Kidney capillary endothelial cell (primary cell): ENCODE data around the gene CPTP.
A peak's percentile ranks its signal among the peaks of the same experiment; 100 is the strongest.

Experiments used
- DNase-seq: peaks from one replicate; pipeline ENCODE4 v3.0.0-alpha.2; 2018; ENCODE audit warnings: low spot score

The CPTP gene

GRCh38 chr1:1336446-1336845, 11.8 kb downstream of the CPTP start:
- no peak for DNase-seq

GRCh38 chr1:1336931-1337792, 12.6 kb downstream of the CPTP start:
- no peak for DNase-seq

DNA sequence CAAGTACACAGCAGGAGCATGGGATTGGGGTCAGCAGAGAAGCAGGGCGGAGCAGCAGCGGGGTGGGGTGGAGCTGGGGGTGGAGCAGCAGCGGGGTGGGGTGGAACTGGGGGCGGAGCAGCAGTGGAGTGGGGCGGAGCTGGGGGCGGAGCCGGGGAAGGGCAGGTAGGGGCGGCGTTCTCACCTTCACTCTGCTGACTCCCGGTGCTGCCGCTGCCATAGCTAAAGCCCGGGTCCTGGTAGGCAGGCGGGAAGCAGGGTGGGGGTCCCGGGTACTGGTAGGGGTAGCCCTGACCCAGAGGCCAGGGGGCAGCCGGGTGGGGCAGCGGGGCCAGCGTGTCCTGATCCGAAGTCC, 13.2 kb downstream of the CPTP start:
- DNase-seq, result no peak

- DNase-seq, result no peak
Measured at GRCh38 chr1:1338278-1338677, 13.7 kb downstream of the CPTP start.

- DNase-seq, result no peak
Measured at GRCh38 chr1:1340185-1340584, 15.6 kb downstream of the CPTP start.

GRCh38 chr1:1340791-1341548, 16.4 kb downstream of the CPTP start:
- DNase-seq, result no peak

DNA sequence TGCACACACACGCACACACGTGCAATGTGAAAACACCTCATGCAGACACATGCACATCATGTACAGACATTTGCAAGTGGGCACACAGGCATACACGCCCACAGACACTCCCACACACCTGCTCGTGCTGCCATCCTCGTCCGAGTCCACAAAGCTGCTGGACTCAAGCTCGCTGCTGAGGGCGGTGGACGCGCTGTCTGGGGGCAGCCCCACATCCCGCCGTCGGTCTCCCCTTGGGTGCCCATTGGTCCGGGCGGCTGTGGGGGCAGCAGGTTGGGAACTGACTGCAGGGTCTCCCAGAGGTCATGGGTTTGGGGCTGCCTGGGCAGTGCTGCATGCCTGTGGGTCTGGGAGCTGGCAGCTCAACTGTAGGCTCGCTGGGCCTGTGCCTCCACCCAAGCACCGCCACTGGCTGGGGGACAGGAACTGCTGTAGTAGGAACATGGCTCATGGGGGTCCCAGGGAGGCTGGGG, 17.0 kb downstream of the CPTP start:
- no peak for DNase-seq

DNA sequence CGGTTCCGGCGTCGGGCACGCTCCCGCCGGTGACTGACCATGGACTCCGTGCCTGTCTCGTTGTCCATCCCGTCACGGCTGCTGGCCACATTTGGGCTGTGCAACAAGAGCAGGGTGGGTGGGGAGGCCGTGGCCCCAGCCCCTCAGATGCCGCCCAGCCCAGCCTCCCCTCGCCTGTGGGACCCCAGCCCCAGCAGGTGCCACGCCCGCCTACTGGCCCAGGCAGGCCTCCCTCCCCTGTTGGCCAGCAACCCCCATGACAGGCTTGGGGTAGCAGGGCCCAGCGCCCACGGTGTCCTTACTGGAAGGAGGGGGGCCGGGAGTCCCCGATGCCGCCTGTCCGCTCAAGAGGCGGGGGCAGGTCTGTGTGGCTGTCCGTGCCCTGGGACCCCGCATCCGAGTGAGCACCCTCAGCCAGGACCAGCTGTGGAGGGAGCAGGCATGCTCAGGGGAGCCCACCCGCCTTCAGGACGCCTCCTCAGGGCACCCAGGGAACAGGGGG, 17.5 kb downstream of the CPTP start:
- DNase-seq, result no peak

DNA sequence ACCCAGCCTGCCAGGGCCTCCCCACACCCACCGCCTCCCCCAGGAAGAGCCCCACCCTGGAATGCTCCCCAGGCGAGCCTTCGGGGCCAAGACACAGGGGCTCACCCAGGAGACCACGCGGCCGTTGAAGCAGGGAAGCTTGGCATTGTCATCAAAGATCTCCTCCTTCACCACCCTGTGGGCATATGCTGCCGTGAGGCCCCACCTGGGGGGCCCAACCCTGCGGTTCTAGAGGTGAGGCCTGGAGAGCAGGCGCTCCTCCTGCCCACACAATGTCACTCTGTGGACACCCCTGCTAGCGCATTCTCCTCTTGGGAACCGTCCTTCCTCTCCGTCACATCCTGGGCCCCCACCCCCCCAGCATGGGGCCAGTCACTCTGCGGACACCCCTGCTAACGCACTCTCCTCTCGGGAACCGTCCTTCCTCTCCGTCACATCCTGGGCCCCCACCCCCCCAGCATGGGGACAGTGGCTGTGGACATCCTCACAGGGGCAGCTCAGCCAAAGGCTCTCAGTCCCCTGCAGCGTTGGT, 18.0 kb downstream of the CPTP start:
- no peak for DNase-seq

- DNase-seq, result no peak
Measured at GRCh38 chr1:1343811-1344421, 19.3 kb downstream of the CPTP start.

- DNase-seq, result no peak
Measured at GRCh38 chr1:1344655-1345361, 20.2 kb downstream of the CPTP start.

GRCh38 chr1:1345384-1345783, 20.8 kb downstream of the CPTP start:
- DNase-seq, result no peak

GRCh38 chr1:1345860-1346500, 21.4 kb downstream of the CPTP start:
- DNase-seq, result no peak

DNA sequence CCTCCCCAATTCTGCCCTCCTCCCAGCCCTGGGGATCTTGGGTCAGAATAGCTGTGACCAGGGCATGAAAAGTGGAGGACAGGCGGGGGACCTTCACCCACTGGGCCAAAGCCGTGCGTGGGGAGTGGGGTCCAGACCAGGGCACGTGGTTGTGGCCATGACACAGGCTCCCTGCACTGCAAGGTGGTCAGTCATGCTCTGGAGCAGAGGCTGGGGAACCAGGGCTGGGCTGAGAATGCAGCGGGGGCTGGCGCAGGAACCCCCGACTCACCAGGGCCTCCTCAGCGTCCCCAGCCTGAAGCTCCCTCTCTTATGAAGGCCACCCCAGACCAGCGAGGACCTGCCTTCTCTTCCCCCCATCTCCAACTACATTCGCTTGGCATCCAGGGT, 21.9 kb downstream of the CPTP start:
- DNase-seq, result no peak

GRCh38 chr1:1347026-1347595, 22.5 kb downstream of the CPTP start:
- DNase-seq, result no peak

DNA sequence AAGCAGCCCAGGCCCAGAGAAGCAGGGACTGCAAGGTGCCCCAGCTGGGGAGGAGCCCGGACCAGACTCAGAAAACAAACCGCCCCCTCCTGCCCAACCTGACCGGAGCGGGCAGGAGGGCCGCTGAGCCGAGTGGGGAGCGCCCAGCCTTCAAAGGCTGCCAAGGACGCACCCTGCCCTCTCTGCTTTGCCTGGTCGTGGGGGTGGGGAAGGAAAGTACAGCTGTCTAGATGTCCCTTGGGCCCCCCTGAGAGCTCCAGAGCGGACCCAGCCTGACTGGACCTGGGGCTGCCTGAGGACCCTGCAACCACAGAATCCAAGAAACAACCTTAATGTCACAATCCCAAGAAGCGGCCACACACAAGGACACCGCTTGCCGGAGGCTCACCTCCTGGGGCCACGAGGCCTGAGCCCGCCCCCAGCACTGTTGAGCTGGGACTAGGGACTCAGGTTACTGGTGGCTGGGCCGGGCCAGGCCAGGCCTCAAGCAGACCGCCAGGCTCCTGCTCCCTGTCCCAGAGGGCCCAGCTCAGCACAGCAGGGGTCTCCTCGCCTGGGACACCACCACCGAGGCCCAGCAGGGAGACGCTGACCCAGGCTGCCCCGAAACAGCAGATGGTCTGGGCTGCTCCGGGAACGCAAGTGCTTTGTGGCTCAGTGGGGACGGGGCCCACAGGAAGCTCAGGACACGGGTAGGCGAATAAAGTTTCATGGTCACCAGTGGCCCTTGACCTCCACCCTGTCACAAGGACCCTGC, 23.2 kb downstream of the CPTP start:
- no peak for DNase-seq

- DNase-seq, result no peak
Measured at GRCh38 chr1:1348420-1349255, 24.0 kb downstream of the CPTP start.

DNA sequence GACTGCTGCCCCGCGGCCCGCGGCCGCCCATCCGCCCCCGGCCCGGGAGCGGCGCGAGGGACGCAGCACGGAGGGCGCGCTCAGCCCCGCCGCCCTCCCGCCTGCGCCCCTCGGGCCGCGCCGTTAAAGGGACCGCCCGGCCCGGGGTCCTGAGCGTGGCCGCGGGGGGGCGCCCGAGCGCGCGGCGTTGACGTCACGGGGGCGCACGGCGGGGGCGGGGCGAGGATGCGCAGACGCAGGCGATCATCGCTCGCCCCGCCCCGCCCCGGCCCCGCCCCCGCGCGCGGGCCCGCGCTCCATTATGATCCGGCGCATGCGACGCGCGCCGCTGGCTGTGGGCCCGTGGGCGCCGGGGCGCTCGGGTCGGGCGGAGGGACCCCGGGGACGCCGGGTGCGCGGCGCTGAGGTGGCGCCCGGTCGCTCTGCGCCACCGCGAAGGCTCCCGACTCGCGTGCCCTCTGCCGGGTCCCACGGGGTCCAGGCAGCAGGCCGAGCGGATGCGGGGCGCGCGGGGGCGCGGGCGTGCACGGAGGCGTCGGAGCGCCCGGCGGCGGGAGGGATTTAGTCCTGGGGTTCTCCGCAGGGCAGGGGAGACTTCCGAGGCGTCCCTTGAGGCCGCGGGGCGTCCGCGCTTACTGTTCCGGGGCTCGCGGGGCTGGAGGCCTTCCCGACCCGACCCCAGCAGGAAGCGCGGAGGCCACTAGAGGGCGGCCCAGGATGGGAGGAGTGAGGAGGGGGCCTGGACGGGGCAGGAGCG, 24.8 kb downstream of the CPTP start, which contains the start of gene DVL1:
TSS of gene DVL1 (minus strand) at position 163 of the 757 bp plus-strand sequence. CDS start 353 bp downstream, outside the sequence.
- DNase-seq, result peak; percentile 50
